HepG2 (cell line): ENCODE results near the gene CYP2A13. TPM values are rescaled to one million over a fixed set of nuclear protein-coding genes. Genes with fewer than 3 reads are reported as not detected.

Source experiments
- ATAC-seq: fragments of 200-7000 bp; cut with Tn5 transposase; 3 replicates; pipeline ENCODE4 v1.9.1; 2020; ENCODE audit warnings: mild to moderate bottlenecking, moderate library complexity
- BruUV-seq: library from RNA; stranded (reverse); fragments of 400-500 nt; replicated peaks from 2 replicates; lab custom pipeline; 2021; lab: Mats Ljungman, UMichigan
- CTCF ChIA-PET: fragments of 300-600 bp; formaldehyde crosslinking; extraction: SDS; loops from one replicate; lab custom pipeline; 2021; ENCODE audit warnings: low total read pairs, inconsistent platforms, low intra/inter-chr PET ratio; lab: Yijun Ruan, JAX
- POLR2A ChIA-PET: fragments of 350-600 bp; sonication (Branson Sonifier 250); formaldehyde crosslinking; loops from one replicate; lab custom pipeline; 2020; ENCODE audit warnings: antibody characterized with exemption, inconsistent platforms; lab: Yijun Ruan, JAX
- DNase-seq: peaks from one replicate; pipeline ENCODE4 v3.0.0-alpha.2; 2015; ENCODE audit warnings: low spot score
- FAIRE-seq: peaks from 3 replicates; lab custom pipeline; 2011; peaks lifted over from hg19 to GRCh38; lab: Jason Lieb, UNC
- H2AFZ ChIP-seq: one replicate; pipeline ENCODE4 v1.6.1; 2011; ENCODE audit warnings: low read length, inconsistent platforms
- H3K27ac ChIP-seq: fragments of 300-600 bp; 3 replicates; pipeline ENCODE4 v1.8.0; 2011; ENCODE audit warnings: mixed run types, mild to moderate bottlenecking, mixed read lengths, low read length, inconsistent platforms; ENCODE audit not compliant: insufficient read depth; ENCODE audit errors: extremely low read length
- H3K27me3 ChIP-seq, 2 experiments: fragments of 200-600 bp in 1 of 2; 2 replicates in 1 of 2; 3 replicates in 1 of 2; pipeline versions ENCODE4 v1.6.0 to v1.8.0; 2011; ENCODE audit warnings: low read length in 2 of 2, mild to moderate bottlenecking in 2 of 2, moderate library complexity in 2 of 2, inconsistent platforms in 1 of 2; ENCODE audit not compliant: insufficient read depth in 2 of 2, control insufficient read depth in 1 of 2
- H3K36me3 ChIP-seq, 2 experiments: fragments of 200-600 bp in 1 of 2; replicated peaks in 1 of 2; 2 replicates in 1 of 2; 3 replicates in 1 of 2; pipeline versions ENCODE4 v1.5.1 to v1.8.0; 2011; ENCODE audit warnings: low read length in 2 of 2, inconsistent platforms in 1 of 2; ENCODE audit not compliant: insufficient read depth in 2 of 2, control insufficient read depth in 1 of 2
- H3K4me1 ChIP-seq: 2 replicates; pipeline ENCODE4 v1.5.1; 2012; ENCODE audit warnings: low read length, inconsistent platforms; ENCODE audit not compliant: insufficient read depth
- H3K4me2 ChIP-seq: 2 replicates; pipeline ENCODE4 v1.6.0; 2011; ENCODE audit warnings: low read depth, low read length, inconsistent platforms
- H3K4me3 ChIP-seq, 3 experiments: fragments of 200-600 bp in 1 of 3; sonication (generic), shearing (Covaris generic) in 1 of 3; replicated peaks in 1 of 3; 2 replicates each; pipeline ENCODE4 v1.5.1; 2011 to 2016; ENCODE audit warnings: low read length in 3 of 3, inconsistent platforms in 2 of 3, low read depth in 2 of 3, mild to moderate bottlenecking in 2 of 3, control low read depth in 1 of 3, mixed read lengths in 1 of 3; ENCODE audit not compliant: insufficient read depth in 1 of 3
- H3K79me2 ChIP-seq: one replicate; pipeline ENCODE4 v1.6.1; 2011; ENCODE audit warnings: low read length, inconsistent platforms; ENCODE audit not compliant: insufficient read depth
- H3K9ac ChIP-seq: 2 replicates; pipeline ENCODE4 v1.6.0; 2011; ENCODE audit warnings: mild to moderate bottlenecking, low read depth, low read length, inconsistent platforms; ENCODE audit not compliant: insufficient read depth
- H3K9me3 ChIP-seq: 2 replicates; pipeline ENCODE4 v1.5.1; 2012; ENCODE audit warnings: mild to moderate bottlenecking, low read length
- H4K20me1 ChIP-seq: 2 replicates; pipeline ENCODE4 v1.6.0; 2011; ENCODE audit warnings: inconsistent platforms, mild to moderate bottlenecking, low read length, moderate library complexity; ENCODE audit not compliant: insufficient read depth
- ATF7 ChIP-seq, 2 experiments: fragments of 450-650 bp in 1 of 2; sonication (generic) in 1 of 2; formaldehyde crosslinking in 1 of 2; IDR thresholded peaks; 2 replicates each; pipeline versions ENCODE4 v1.4.0 to v1.6.1; 2016 to 2020; ENCODE audit warnings: antibody characterized with exemption in 1 of 2, mild to moderate bottlenecking in 1 of 2, missing genetic modification reagents in 1 of 2
- CREM ChIP-seq, 2 experiments: sonication (generic) in 1 of 2; formaldehyde crosslinking in 1 of 2; IDR thresholded peaks; 2 replicates each; pipeline versions ENCODE4 v1.4.0 to v1.6.1; 2016 to 2020; ENCODE audit warnings: antibody characterized with exemption in 1 of 2, mild to moderate bottlenecking in 1 of 2, missing genetic modification reagents in 1 of 2
- ELF4 ChIP-seq: sonication (generic); formaldehyde crosslinking; IDR thresholded peaks from 2 replicates; pipeline ENCODE4 v1.5.0; 2020; ENCODE audit warnings: missing genetic modification reagents, mild to moderate bottlenecking, moderate library complexity, borderline replicate concordance
- KDM5A ChIP-seq: fragments of 200-600 bp; sonication (generic); IDR thresholded peaks from 2 replicates; pipeline ENCODE4 v1.7.0; 2018; ENCODE audit warnings: antibody characterized with exemption, mild to moderate bottlenecking, low read length, borderline replicate concordance
- MEIS2 ChIP-seq: sonication (generic); formaldehyde crosslinking; IDR thresholded peaks from 2 replicates; pipeline ENCODE4 v1.9.0; 2021; ENCODE audit warnings: mild to moderate bottlenecking, missing genetic modification reagents
- NFE2L1 ChIP-seq: sonication (generic); formaldehyde crosslinking; IDR thresholded peaks from 2 replicates; pipeline ENCODE4 v1.4.0; 2020; ENCODE audit warnings: missing genetic modification reagents, mild to moderate bottlenecking, borderline replicate concordance
- NFIC ChIP-seq: IDR thresholded peaks from 2 replicates; pipeline ENCODE4 v1.6.1; 2012; ENCODE audit warnings: mild to moderate bottlenecking, low read length, inconsistent platforms
- TCF7 ChIP-seq: sonication (generic); IDR thresholded peaks from 2 replicates; pipeline ENCODE4 v1.6.1; 2016; ENCODE audit warnings: antibody characterized with exemption, low read depth
- ZNF180 ChIP-seq: sonication (generic); formaldehyde crosslinking; IDR thresholded peaks from 2 replicates; pipeline ENCODE4 v1.4.0; 2020; ENCODE audit warnings: low read depth, missing genetic modification reagents, borderline replicate concordance
- ZNF282 ChIP-seq: fragments of 450-650 bp; IDR thresholded peaks from 2 replicates; pipeline ENCODE4 v1.6.1; 2018; ENCODE audit not compliant: partially characterized antibody
- WGBS: methylation state at CpG from one replicate; pipeline ENCODE4 v1.1.6; 2017; ENCODE audit warnings: low lambda C conversion rate; 5-methylcytosine and 5-hydroxymethylcytosine counted together
- in situ Hi-C: cut with HindIII; loops from 2 replicates; pipeline ENCODE4 v1.10.0; 2017; ENCODE audit warnings: low pct_unique_long_range_greater_than_20kb; ENCODE audit not compliant: extremely low pct_ligation_motif_present
- intact Hi-C: fragments of 100-400 bp; cut with micrococcal nuclease; formaldehyde crosslinking; loops from one replicate; pipeline ENCODE4 v1.10.0; 2022; ENCODE audit not compliant: unreplicated experiment
- polyA plus RNA-seq, 8 experiments: library from polyadenylated mRNA; depleted of rRNA in 3 of 8; stranded (reverse) in 7 of 8; unstranded in 1 of 8; fragments of >200 nt; fragmentation: Illumina TruSeq in 4 of 8; extraction: Trizol in 4 of 8; gene quantifications; 2 replicates each; pipeline versions ENCODE4 v1.2.1 to v1.2.3, GENCODE V29; 2011 to 2016; ENCODE audit warnings: low read depth in 4 of 8, missing spikeins in 1 of 8, mixed read lengths in 1 of 8; ENCODE audit not compliant: insufficient read depth in 1 of 8
- total RNA-seq, 5 experiments: library from RNA; depleted of rRNA; stranded (reverse); fragments of >200 nt; fragmentation: Illumina TruSeq; extraction: Trizol; gene quantifications; 2 replicates each; pipeline ENCODE4 v1.2.3, GENCODE V29; 2016; ENCODE audit warnings: low read depth in 1 of 5
- TF ChIP-seq, protein P1 (sequence below): IDR thresholded peaks from 2 replicates; pipeline ENCODE4 v1.6.1; 2016; ENCODE audit warnings: control low read depth
- TF ChIP-seq, protein P2 (sequence below): sonication (generic); formaldehyde crosslinking; IDR thresholded peaks from 2 replicates; pipeline ENCODE4 v1.8.1; 2023; ENCODE audit warnings: mild to moderate bottlenecking, missing genetic modification reagents
- TF ChIP-seq, protein P3 (sequence below): sonication (generic); formaldehyde crosslinking; IDR thresholded peaks from 2 replicates; pipeline ENCODE4 v1.8.1; 2023; ENCODE audit warnings: missing genetic modification reagents, mild to moderate bottlenecking, borderline replicate concordance
- TF ChIP-seq, protein P4 (sequence below): sonication (generic); formaldehyde crosslinking; IDR thresholded peaks from 2 replicates; pipeline ENCODE4 v1.8.0; 2022; ENCODE audit warnings: mild to moderate bottlenecking, missing genetic modification reagents, borderline replicate concordance
- TF ChIP-seq, protein P5 (sequence below): conservative IDR thresholded peaks from 2 replicates; pipeline ENCODE4 v1.6.1; 2018; ENCODE audit warnings: missing genetic modification reagents
- TF ChIP-seq, protein P6 (sequence below): sonication (generic); formaldehyde crosslinking; IDR thresholded peaks from 2 replicates; pipeline ENCODE4 v1.8.1; 2022; ENCODE audit warnings: mild to moderate bottlenecking, missing genetic modification reagents

Gene CYP2A13
- total and polyA plus RNA-seq, 2 of the 13 experiments (the other 11 are each of a cell fraction or from before 2014, with no cell fraction given), result not detected

DNA sequence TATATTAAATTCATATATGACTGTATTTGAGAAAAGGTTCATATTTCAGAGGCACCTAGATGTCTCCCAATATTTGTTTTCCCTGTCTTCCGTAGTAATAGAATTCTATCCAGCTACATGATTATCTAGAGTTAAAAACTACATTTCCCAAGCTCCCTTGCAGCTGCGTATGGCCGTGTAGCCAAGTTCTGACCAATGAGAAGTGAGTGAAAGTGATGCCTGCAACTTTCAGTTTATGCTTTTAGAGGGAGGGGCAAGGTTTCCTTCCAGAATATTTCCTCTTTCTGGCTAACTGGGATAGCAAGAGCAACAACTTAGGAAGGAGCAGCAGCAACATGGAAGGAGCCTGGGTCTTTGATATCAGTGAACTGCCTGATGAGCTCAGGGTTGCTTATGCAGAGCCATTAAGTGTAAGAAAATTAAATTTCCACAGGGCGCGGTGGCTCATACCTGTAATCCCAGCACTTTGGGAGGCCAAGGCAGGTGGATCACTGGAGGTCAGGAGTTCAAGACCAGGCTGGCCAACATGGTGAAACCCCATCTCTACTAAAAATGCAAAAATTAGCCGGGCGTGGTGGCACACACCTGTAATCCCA, 23.2 kb upstream of the CYP2A13 start (continued):
- TF ChIP-seq, protein P1, sequence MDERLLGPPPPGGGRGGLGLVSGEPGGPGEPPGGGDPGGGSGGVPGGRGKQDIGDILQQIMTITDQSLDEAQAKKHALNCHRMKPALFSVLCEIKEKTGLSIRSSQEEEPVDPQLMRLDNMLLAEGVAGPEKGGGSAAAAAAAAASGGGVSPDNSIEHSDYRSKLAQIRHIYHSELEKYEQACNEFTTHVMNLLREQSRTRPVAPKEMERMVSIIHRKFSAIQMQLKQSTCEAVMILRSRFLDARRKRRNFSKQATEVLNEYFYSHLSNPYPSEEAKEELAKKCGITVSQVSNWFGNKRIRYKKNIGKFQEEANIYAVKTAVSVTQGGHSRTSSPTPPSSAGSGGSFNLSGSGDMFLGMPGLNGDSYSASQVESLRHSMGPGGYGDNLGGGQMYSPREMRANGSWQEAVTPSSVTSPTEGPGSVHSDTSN (CRISPR knock-in tag), result no peak
- TF ChIP-seq CREM (IDR thresholded peaks at IDR 0.05) (0 out of 2 replicates have a peak, but pooled peaks have one; percentile 20), CREM (CRISPR knock-in tag; IDR thresholded peaks at IDR 0.05) (no peak), NFE2L1 (no peak), NFIC (no peak)
- TF ChIP-seq, all 625 proteins: peak for 7

DNA sequence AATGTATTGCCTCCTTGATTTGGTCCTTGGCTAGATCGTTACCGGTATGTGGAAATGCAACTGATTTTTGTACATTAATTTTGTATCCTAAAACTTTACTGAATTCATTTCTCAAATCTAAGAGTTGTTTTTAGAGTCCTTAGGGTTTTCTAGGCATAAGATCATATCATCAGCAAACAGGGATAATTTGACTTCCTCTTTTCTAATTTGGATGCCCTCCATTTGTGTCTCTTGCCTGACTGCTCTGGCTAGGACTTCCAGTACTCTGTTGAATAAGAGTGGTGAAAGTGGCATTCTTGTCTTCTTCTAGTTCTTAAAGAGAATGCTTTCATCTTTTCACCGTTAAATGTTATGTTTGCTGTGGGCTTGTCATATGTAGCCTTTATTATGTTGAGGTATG, 12.0 kb upstream of the CYP2A13 start:
- intact Hi-C loops, result no loop called here
- Histone ChIP-seq H3K4me1 (no peaks in the 10 kb centered on the region), H4K20me1 (no peaks in the 10 kb centered on the region), H3K27me3 (no peaks in the 10 kb centered on the region; a peak in 1 of 5 replicates), H2AFZ (no peak overlapping the region), H3K79me2 (no peaks in the 10 kb centered on the region), H3K4me2 (no peak overlapping the region), H3K27ac (no peak overlapping the region), H3K9ac (no peak overlapping the region), H3K36me3 (no peaks in the 10 kb centered on the region), H3K9me3 (no peaks in the 10 kb centered on the region), H3K4me3 (no peak overlapping the region)
- DNase-seq, result no peak
- POLR2A ChIA-PET, result no interaction called here
- in situ Hi-C loops, result no loop called here
- FAIRE-seq, result no peak
- CTCF ChIA-PET, result no interaction called here
- 30% methylated on average over 3 of the region's 3 CpGs for WGBS
- no peak for ATAC-seq
- TF ChIP-seq TCF7 (no peak), ZNF180 (CRISPR knock-in tag) (no peak), MEIS2 (CRISPR knock-in tag) (no peak), ELF4 (CRISPR knock-in tag) (no peak), ATF7 (IDR thresholded peaks at IDR 0.05) (no peak), ATF7 (CRISPR knock-in tag; IDR thresholded peaks at IDR 0.05) (no peak), ZNF282 (no peak), KDM5A (no peak)
- TF ChIP-seq, protein P2, sequence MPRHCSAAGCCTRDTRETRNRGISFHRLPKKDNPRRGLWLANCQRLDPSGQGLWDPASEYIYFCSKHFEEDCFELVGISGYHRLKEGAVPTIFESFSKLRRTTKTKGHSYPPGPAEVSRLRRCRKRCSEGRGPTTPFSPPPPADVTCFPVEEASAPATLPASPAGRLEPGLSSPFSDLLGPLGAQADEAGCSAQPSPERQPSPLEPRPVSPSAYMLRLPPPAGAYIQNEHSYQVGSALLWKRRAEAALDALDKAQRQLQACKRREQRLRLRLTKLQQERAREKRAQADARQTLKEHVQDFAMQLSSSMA, result no peak
- TF ChIP-seq, protein P3, sequence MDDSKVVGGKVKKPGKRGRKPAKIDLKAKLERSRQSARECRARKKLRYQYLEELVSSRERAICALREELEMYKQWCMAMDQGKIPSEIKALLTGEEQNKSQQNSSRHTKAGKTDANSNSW (CRISPR knock-in tag), result no peak
- TF ChIP-seq, protein P4, sequence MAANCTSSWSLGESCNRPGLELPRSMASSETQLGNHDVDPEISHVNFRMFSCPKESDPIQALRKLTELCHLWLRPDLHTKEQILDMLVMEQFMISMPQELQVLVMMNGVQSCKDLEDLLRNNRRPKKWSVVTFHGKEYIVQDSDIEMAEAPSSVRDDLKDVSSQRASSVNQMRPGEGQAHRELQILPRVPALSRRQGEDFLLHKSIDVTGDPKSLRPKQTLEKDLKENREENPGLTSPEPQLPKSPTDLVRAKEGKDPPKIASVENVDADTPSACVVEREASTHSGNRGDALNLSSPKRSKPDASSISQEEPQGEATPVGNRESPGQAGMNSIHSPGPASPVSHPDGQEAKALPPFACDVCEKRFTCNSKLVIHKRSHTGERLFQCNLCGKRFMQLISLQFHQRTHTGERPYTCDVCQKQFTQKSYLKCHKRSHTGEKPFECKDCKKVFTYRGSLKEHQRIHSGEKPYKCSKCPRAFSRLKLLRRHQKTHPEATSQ (CRISPR knock-in tag), result no peak
- TF ChIP-seq, protein P5, sequence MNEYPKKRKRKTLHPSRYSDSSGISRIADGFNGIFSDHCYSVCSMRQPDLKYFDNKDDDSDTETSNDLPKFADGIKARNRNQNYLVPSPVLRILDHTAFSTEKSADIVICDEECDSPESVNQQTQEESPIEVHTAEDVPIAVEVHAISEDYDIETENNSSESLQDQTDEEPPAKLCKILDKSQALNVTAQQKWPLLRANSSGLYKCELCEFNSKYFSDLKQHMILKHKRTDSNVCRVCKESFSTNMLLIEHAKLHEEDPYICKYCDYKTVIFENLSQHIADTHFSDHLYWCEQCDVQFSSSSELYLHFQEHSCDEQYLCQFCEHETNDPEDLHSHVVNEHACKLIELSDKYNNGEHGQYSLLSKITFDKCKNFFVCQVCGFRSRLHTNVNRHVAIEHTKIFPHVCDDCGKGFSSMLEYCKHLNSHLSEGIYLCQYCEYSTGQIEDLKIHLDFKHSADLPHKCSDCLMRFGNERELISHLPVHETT, result no peak
- TF ChIP-seq, protein P6, sequence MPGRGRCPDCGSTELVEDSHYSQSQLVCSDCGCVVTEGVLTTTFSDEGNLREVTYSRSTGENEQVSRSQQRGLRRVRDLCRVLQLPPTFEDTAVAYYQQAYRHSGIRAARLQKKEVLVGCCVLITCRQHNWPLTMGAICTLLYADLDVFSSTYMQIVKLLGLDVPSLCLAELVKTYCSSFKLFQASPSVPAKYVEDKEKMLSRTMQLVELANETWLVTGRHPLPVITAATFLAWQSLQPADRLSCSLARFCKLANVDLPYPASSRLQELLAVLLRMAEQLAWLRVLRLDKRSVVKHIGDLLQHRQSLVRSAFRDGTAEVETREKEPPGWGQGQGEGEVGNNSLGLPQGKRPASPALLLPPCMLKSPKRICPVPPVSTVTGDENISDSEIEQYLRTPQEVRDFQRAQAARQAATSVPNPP (CRISPR knock-in tag), result no peak
- no TSS peak for BruUV-seq
